Stimulated activated CD8-positive, alpha-beta memory T cell treated with anti-CD3 and anti-CD28 coated beads, Interleukin-15, amount 100 ng/mL, for 4 hours (primary cell): Measurements from ENCODE around the gene TAOK3.
"Not testable (repeated sequence)": the region's sequence is repeated elsewhere in the genome, so short reads cannot be mapped to it uniquely, and the experiment has no call there.

ENCODE experiments used
- DNase-seq, 2 donors: peaks; one replicate each; pipeline ENCODE4 v3.0.0-alpha.2; 2020; ENCODE audit warnings: low read depth in 2 of 2

Gene TAOK3

GRCh38 chr12:118299791-118300460 lies 72.8 kb downstream of the TAOK3 start:
- no peak for DNase-seq

GRCh38 chr12:118297284-118297683 lies 75.4 kb downstream of the TAOK3 start:
- no peak for DNase-seq

DNA sequence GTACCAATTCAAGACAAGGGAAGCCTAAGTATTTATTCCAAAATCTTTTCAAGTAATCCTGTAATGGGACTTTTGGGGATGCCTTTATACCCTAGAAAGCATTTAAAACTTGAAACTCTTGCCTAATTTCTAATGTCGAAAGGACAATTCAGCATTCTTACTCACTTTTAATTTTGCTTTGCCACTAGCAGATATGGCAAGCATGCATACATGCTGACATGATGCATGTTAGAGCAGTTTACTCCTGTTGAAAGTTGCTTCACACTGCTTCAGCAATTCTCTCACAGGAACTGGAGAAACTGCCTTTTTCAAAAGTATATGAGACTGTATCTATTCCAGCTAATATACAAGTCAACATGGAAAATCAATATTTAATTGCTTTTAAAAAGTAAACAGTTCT lies 79.9 kb downstream of the TAOK3 start:
- no peak for DNase-seq

DNA sequence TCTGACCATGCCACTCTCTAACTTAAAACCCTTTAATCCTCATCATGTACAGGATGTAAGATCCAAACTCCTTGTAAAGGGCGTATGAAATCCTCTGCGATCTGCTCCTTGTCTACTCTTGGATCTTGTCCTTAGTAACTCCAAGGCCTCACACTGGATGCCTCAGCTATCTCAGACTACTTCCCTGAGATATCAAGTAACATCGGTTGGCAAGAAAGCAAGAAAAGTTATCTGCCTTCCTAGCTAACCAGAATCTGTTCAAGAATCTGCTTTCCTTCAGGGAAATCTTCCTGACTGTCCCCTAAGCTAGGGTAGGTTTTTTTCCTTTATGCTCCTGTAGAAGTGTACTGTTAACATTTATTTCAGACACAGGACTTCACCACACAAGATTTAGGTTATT lies 82.6 kb downstream of the TAOK3 start:
- DNase-seq, result no peak

- no peak for DNase-seq
Observed at GRCh38 chr12:118288174-118288573, 84.5 kb downstream of the TAOK3 start.

DNA sequence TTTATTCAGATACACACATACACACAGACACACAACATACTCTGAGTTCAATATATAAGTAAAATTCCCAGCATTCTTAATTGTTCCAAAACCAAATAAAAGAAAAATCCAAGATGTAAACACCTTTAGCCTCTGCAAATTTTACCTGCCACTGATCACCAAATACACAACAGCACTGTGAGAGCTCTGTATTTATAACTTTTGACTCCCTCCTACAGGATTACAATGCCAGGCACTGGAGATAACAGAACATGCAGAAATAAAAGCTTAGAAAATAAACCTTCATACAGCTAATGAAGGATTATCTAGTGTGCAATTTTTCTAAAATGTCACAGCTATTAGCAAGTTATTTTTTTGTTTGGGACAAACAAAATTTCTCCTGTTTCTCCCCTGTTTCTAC lies 85.0 kb downstream of the TAOK3 start:
- no peak for DNase-seq

DNA sequence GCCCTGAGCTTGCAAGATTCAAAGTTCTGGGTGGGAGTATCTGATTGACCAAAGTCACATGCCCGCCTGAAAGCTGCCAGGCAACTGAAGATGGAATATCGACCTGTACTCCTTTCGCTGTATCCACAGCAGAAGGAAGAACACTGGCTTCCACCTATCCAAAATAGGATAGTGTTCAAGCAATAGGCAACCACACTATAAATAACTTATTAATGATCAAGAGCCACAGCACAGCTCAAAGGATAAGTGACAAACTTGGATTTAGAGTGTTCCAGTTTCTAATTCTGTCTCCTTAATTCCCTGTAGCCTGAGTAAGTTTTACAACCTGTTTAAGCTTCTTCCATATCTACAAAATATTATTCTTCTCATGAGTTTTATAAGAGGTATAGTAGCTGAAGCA lies 89.9 kb downstream of the TAOK3 start:
- DNase-seq, result no peak

DNA sequence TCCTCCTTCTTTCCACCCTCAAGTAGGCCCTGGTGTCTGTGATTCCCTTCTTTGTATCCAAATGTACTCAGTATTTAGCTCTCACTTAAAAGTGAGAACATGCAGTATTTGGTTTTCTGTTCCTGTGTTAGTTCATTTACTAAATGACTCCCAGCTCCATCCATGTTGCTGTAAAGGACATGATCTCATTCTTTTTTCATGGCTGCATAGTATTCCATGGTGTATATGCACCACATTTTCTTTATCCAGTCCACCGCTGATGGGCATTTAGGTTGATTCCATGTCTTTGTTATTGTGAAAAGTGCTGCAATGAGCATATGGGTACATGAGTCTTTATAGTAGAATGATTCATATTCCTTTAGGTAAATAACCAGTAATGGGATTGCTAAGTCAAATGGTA lies 94.4 kb downstream of the TAOK3 start:
- DNase-seq, result not testable (repeated sequence)

DNA sequence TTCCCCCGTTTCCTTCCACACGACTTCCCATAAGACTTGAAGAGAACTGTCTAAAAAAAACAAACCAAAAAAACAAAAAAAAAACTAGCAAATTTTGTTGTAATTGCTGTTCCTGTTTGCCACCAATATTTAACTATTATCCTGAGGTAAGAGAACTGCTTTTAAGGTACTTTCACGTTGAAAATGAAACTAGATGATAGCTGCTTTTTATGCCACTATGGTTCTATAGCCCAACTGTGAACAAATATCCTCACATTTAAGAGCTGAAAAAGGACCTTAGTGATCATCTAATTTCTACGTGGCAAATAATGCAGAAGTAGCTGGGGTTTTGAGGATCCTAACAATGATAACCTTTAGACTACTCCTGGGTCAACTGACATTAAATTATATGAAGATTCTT lies 98.6 kb downstream of the TAOK3 start:
- DNase-seq, result no peak

- no peak for DNase-seq
Observed at GRCh38 chr12:118271770-118272417, 100.8 kb downstream of the TAOK3 start.

DNA sequence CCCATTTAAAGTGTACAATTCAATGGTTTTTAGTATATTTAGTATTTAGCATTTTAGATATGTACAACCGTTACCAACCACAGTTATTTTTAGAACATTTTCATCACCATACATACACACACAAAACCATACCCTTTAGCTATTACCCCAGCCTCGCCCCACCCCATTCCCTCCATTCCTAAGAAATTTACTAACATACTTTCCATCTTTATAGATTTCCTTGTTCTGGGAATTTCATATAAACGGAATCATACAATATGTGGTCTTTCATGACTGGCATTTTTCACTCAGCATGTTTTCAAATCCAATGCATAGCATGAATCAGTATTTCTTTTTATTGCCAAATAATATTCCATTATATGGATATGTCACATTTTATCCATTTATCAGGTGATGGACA lies 101.5 kb downstream of the TAOK3 start:
- DNase-seq, result no peak

DNA sequence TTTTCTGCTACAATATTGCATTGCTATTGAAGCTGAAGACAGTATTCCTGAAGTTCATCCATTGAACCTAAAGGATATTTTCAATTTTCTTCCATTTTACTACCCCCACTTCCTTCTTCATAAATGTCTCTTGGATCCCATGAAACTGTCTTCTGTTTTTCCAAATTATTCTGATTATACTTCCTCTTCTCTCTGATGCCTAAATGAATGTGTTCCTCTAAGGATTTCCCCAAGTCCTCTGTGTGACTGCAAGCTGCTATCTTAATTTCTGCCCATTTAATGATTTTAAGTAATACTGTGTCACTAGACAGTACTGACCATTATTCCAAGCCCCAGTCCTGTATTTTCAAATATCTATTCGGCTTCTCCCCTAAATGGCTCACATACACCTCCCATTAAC lies 102.9 kb downstream of the TAOK3 start:
- no peak for DNase-seq

DNA sequence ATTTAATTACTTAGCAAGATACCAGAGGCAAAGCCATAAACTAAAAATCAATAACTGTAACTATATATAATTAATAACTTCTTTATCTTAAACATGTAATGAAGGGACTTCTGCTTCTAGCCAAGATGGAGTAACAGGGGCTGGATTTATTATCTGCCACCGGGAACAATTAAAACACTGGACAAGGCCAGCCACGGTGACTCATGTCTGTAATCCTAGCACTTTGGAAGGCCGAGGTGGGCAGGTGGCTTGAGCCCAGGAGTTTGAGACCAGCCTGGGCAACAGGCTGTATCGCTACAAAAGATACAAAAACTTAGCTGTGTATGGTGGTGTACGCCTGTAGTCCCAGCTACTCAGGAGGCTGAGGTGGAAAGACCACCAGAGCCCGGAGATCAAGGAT lies 113.6 kb downstream of the TAOK3 start:
- DNase-seq, result no peak

DNA sequence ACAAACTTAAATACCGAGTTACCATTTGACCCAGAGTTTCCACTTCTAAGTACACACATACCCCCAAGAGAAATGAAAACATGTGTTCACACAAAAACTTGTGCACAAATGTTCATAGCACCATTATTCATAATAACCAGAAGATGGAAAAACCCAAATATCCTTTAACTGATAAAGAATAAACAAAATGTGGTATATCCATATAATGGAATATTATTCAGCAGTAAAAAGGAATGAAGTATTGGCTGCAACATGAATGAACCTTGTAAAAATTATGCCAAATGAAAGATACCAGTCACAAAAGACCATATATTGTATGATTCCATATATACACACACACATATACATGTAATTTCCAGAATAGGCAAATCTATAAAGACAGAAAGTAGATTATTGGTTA lies 116.4 kb downstream of the TAOK3 start:
- DNase-seq, result no peak

- DNase-seq, result no peak
Observed at GRCh38 chr12:118249547-118249946, 123.2 kb downstream of the TAOK3 start.

GRCh38 chr12:118245886-118246285 lies 126.8 kb downstream of the TAOK3 start:
- not testable (repeated sequence) for DNase-seq

DNA sequence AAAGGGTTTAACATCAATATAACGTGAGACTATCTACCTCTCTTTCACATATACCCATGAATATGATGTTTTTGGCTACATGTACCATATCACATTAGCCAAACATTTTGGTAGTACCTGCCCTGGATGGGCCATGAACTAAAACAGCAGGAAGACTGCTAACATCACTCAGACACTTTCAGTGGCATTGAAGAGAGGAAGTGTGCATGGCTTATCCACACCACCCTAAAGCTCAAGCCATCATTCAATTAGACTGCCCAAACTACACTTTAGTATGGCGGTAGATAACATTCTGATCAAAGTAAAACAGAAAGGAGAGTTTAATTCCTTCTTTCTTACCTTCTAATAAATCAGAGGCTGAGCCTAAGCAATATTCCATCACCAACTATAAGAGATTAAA lies 133.8 kb downstream of the TAOK3 start:
- DNase-seq, result no peak

- no peak for DNase-seq
Observed at GRCh38 chr12:118237908-118238307, 134.8 kb downstream of the TAOK3 start.

GRCh38 chr12:118237052-118237665 lies 135.5 kb downstream of the TAOK3 start:
- no peak for DNase-seq

DNA sequence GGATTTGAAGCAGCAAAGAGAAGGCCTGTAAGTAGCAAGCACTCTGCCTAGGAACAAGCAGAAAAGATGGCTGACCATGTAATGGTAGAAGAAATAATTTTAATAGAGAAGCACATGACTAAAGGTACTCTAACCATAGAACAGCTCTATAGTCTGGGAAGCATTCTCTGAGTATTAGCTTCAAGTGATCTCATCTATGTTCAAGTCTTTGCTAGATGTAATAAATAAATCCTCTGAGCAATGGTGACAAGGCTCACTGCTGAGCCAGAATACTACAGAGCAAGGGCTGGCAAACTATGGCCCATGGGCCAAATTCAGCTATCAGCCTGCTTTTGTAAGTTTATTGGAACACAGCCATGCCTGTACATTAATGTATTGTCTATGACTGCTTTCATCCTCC lies 152.0 kb downstream of the TAOK3 start:
- no peak for DNase-seq

DNA sequence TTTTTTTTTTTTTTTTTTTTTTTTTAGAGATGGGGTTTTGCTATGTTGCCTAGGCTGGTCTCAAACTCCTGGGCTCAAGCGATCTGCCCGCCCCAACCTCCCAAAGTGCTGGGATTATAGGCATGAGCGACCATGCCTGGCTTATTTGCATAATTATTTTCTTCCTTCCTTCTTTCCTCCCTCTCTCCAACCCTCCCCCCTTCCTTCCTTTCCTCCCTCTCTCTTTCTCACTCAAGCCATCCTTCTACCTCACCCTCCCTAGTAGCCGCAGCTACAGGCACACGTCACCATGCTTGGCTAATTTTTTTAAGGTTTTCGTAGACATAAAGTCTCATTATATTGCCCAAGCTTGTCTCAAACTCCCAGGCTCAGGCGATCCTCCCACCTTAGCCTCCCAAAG lies 152.9 kb downstream of the TAOK3 start:
- no peak for DNase-seq

DNA sequence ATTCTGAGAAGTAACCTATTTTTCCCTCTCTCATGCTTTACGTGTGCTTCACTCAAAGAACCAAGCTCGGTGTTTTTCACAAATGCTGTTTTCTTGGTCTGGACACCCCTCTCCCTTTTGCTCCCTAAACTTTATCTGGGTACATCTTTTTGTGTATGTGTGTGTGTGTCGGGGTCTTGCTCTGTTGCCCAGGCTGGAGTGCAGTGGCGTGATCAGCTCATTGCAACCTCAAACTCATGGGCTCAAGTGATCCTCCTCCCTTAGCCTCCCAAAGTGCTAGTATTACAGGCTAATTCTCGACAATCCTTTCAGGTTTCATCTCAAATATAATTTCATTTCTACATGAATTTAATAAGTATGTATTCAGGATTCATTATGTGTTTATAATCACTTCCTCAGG lies 153.6 kb downstream of the TAOK3 start:
- DNase-seq, result no peak

- DNase-seq, result no peak
Observed at GRCh38 chr12:118213452-118213851, 159.3 kb downstream of the TAOK3 start.
